Measurements from ENCODE around the gene TRNT1.

Gene TRNT1

DNA sequence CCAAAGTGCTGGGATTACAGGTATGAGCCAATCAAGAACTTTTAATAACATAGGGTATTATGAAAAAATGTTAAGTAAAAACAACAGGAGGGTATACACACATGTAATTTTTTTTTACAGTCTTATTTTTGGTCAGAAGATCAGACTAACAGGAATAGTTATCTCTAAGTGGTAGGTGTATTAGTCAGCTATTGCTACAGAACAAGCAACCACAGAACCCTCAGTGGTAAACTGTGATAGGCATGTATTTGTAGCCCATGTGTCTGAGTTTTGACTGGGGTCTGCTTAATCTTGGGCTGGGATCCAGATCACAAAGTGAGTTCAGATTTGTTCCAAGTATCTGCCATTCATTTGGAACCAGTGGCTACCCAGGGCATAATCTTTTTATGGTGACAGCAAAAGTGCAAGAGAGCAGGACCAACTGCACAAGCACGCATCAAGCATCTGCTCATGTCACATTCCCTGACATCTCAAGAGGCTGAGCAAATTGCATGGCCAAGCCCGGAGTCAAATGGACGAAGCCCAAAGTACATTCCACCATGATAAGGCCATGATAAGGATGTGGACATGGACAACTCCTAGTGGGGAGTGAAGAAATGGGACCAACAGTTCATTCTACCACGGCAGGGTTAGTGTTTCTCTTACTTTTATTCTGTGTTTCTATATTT is 13.6 kb upstream of the TRNT1 start:
- DNase-seq, result peak in 1 of 5 experiments; percentile 22

DNA sequence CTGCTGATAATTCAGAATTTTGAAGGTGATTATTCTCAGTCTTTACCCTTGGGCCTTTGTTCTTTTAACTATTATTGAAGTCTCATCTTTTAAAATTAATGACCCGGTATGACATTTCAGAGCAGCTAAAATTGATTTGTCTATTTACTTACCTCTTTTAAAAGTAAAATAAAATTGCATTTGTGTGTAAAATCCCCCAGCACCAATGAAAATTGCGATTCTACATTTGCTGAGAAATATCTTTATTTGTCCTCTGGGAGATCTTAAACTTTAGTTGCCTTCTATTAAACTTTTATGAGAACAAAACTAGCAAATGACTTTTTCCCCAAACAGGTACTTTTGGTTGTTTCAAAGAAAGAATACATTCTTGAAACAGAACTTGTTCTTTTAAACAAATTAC is 9.1 kb upstream of the TRNT1 start:
- DNase-seq, result no peak

DNA sequence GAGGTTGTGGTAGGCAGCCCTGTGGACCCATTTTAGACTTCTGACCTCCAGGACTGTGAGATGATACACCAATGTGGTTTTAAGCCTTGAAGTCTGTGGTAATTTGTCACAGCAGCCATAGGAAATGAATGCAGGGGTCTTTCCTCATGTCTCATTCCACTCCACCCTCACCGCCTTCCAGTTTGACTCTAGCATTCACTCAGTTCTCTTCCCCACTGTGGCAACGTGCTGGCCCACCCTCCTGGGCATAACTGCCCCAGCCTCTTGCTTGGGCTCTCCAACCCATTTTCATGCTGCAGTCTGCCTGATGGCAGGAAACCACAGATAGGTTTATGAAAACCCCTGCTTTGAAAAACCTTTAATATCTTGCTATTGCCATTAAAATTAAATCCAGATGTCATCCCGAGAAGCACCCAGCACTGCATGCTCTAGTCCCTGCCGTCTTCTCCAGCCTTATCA is 7.3 kb upstream of the TRNT1 start:
- peak in 1 of 5 experiments; percentile 45 for DNase-seq

DNA sequence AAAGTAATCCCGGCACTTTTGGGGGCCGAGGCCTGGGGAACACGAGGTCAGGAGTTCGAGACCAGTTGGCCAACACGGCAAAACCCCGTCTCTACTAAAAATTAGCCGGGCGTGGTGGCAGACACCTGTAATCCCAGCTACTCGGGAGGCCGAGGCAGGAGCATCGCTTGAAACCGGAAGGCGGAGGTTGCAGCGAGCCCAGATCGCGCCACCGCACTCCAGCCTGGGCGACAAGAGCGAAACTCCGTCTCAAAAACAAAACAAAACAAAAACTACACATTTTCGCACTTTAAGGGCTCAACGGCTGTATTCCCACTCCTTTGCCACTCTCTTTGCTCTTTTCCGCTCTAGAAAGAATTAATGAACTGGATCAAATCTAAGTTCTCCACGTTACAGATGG is 763 bp upstream of the TRNT1 start:
- no peak for DNase-seq

DNA sequence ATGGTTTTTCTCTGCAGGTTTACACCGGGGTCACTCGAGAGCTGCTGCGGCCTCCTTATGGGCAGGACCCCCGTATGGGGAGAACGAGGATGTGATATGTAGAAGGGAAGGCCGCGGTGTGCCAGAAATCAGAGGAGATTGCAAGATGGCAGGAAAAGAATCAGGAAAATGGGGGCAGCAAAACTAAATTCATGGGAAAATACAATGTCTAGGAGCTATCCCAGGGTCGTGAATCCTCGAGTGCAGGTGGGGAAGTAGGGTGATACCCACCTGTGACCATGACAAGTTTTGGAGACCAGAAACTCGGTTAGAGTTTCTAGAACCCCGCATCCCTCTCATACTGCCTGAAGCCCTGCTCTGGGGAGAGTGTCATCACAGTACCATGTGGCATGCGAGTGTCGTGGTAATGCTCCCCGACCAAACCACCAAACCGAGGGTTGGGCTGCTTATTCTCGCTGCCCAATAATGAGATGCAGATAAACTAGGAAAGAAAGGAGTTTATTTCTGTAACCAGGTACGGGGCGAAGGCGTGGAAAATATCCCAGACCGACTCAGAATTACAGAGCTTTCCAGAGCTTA is 781 bp downstream of the TRNT1 start:
- DNase-seq, result peak in 4 of 5 experiments; percentile 20 to 80 (median 27)

DNA sequence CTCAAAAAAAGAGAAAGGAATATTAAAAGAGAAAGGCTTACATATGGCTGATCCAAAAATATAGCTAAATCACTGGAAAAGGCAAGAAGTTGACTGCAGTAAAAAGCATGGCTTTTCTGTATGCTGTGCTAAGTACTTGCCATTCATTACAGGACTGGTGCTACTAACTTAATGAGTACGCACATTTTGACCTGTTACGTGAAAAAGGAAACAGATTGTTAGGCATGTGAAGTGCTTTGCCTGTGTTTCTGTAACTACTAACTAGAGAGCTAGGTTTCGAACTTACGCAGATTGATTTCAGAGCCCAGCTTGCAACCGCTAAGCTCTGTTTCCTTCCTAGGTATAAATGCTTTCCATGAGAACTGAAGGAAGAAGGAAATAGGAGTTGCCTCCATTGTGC is 2.8 kb downstream of the TRNT1 start:
- peak in 1 of 5 experiments; percentile 34 for DNase-seq

DNA sequence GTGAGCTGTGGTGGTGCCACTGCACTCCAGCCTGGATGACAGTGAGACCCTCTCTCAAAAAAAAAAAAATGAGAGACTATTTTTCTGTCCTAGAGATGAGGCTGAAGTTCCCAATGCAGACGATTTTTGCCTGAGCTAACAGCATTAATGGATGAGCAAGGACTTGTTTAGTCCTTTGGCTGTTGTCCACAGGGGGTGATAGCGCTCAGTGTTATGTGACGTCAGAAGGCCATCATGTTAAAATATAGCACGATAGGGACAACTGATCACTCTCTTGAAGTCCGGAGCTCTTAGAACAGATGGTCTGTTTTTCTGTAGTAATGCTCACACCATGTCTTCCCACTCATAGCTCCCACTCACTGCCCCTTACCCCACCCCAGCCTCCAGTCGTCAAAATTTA is 6.8 kb downstream of the TRNT1 start:
- DNase-seq, result no peak

DNA sequence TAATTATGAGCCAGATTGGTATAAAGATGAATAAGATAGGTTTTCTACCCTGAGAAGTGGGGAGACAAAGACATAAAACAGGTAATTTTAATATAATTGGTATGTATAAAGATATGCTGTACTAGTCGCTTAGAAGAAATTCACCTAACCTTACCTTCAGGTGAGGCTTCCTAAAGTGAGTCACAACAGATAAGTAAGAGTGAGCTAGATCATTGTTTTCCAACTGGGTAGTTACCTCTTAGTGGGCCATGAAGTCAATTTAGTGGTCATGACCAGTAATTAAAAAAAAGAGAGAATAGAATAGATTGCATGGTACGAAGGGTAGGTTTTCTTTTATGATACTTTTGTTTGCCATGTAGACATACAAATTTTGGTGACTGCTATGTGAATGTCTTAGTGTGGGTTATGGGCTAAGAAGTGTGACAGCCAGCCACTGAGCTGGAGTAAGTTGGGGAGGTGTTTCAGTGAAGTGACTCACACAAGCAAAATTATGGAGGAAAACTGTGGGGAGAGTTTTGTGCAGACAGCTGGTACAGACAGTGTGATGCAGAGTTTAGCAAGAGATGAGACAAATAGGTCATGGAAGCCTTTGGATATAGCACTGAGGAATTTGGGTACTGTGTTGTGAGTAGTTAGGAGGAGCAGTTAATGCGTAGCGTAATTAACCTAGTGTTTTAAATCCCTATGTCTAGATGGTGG is 8.2 kb downstream of the TRNT1 start:
- DNase-seq, result no peak

DNA sequence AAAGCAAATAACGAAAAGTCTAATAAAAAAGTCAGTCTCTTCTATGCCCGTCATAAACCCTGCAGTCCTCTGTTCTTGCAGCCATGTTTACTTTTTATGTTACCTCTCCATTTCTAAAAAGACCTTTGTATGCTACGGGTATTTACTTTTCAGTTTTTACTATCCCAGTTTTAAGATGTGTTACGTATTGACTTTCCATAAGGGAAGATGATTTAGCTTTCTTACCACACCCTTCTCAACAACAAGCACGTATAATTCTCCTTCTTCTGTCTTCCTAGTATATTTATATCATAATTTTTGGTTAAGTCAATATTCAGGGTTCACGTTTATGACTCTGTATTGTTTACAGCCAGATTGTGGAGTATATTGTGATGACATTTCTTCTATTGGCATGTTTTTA is 10.8 kb downstream of the TRNT1 start:
- DNase-seq, result no peak

DNA sequence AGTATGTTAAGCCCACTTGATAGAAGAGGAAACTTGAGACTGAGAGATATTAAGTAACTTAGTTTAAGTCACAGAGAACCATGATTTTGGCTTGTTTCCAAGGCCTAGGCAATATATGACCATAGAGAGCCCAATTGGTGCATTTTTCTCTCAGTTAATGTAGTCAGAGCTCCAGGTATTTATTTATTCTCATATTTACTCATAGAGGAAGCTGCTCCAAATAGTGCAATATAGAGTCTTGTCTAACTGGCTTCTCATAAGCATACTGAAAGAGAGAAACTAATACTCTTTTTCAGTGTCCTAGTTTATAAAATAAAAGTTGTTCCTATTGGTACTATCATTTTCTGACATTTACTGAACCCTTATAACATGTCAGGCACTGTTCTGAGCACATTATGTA is 15.2 kb downstream of the TRNT1 start:
- no peak for DNase-seq

DNA sequence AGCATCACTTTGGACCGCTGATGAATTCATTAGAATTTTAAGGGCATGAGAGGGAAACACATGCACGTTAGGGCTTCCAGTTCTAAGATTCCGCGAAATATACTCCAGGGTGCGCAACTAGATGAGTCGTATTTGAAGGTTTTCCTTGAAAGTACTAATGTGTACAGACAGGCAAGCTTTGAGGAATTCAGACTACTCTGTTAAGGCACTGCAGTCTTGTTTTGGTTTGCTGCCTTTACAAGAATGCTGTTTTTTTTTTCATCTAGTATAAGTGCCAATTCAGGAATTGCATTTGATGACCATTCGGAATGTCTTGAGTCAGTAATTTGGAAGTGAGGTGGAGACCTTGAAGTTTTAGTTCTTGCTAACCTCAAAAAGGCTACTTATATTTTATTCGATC is 19.1 kb downstream of the TRNT1 start:
- DNase-seq, result no peak

DNA sequence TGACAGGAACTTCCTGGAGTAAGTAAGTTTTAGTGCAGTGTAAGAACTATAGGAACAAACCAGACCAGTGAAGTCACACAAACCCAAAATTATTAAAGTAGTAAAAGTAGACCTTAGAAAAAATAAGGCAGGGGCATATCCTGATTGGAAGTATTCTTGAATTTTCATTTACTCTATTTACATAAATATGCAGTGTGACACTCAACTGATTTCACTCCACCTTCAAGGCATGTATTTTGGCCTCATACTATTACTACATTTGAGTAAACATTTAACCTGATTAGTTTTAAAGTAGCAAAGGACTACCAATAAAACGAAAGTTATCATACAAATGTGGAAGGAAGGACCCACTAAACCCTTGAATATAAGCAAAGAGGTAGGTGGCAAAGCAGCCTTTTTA is 22.8 kb downstream of the TRNT1 start:
- no peak for DNase-seq

DNA sequence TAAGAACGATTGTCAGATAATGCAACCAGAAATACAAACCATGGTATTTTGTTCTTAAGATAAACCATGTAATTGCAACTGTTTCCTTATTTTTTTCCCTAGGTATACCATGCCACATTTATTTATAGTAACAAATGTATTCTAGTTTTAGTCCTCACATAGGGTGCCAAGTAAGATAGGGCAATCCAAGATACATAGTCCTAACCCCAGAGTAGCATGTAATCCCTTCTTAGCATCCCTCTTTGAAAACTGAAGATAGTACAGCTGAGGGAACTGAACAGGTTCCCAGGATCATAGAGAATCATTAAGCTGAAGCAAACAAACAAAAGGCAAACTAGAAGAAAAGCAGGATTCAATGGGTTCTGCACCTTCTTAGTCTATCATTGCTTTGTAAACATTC is 24.8 kb downstream of the TRNT1 start:
- no peak for DNase-seq

DNA sequence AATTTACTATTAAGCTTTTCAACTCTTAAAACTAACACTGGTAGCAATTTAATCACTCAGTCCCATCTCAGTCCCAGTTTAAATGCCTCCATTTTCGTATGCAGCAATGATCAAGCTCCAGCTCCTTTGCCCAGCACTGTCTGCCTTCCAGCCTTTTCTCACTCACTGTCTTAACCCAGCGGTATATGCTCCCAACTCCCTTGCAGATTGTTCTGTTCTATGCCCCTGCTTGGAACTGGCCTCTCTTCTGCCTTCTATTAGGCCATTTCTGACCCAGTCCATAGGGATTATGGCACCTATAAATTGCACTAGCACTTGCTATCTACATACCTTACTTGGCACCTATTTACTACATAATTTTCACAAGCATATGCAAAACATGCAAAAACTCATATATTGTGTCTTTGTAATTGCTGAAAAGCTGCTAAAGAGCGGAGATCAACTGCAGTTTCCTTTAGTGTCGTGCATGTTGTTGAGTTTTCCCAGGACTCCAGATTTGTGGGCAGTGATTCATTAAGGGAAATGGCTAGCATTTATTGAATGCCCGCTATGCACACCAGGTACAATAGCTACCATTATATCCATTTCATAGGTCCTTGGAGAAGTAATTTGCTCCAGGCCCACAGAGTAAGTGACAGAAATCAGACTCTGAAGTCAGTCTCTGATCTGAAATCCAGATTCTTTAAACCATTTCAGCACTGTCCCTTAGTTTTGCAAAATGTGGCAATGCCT is 28.3 kb downstream of the TRNT1 start:
- no peak for DNase-seq

DNA sequence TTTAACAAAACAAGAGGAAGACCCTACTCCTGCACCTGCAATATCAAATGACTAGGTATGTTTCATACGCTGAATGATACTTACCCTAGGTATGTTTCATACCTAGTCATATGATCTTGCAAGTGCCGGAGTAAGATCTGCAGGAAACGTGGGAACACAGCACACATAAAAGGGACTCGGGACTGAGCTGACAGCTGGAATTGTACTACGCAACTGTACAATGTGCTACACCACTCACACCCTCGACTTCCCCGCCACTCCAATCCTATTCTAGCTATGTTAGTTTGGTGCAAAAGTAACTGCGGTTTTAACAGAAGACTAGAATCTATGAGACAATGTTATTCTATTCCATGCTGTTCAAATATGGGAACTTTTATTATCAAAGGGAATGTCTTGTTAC is 30.7 kb downstream of the TRNT1 start:
- DNase-seq, result no peak

DNA sequence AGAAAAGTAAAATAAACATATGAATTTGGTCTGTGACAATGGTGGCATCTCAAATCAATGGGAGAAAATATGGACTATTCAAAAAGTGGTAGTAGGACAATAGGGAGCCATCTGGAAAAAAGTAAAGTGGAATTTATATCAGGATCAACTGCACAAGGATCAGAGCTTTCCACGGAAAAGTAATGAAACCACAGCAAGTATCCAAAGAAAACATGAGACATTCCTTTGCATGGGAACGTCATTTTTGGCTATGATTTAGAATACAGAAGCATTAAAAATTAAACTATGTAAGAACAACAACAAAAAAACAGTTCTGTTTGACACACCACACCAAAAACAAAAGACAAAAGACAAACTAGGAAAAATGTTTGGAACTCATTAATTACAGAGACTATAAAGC is 34.1 kb downstream of the TRNT1 start:
- no peak for DNase-seq

DNA sequence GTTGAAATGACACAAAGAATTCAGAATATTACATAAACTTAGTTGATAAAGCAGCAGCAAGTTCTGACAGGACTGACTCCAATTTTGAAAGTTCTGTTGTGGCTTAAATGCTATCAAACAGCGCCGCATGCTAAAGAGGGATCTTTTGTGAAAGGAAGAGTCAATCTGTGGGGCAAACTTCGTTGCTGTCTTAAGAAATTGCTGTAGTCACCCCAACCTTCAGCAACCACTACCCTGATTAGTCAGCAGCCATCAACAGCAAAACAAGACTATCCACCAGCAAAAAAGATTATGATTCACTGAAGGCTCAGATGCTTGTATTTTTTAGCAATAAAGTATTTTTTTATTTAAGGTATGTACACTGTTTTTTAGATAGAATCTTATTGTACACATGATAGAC is 38.5 kb downstream of the TRNT1 start:
- DNase-seq, result peak in 1 of 5 experiments; percentile 34

DNA sequence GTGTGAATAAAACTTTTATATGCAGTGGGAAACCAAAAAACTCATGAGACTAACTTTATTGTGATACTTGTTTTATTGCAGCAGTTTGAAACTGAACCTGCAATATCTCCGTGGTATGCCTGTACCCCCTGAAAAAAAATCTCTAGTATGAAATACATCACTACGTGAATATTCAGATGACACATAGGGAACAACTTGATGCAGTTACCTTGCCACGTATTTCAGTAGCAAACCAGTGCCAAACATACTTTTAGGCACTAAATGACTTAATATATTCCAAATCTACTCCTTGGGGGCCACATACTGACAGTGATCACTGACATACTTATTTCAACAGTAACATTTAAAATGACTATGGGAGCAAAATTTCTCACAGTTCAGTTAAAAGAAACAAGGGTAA is 38.9 kb downstream of the TRNT1 start:
- DNase-seq, result no peak

DNA sequence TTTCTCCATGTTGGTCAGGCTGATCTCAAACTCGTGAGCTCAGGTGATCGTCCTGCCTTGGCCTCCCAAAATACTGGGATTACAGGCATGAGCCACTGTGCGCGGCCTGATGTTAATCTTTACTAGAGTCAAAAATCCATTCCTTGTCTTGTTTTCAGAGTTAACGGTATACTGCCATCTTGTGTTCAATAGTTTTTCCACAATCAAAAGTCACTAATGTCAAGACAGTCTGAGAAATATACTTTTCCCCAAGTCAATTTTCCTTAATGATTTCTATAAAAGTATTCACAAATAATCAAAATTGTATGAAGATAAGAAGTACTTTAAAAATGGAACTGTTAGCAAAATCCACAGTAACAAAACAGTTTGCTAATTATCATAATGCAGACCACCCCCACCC is 44.3 kb downstream of the TRNT1 start:
- DNase-seq, result peak in 2 of 5 experiments; percentile 16 to 52

DNA sequence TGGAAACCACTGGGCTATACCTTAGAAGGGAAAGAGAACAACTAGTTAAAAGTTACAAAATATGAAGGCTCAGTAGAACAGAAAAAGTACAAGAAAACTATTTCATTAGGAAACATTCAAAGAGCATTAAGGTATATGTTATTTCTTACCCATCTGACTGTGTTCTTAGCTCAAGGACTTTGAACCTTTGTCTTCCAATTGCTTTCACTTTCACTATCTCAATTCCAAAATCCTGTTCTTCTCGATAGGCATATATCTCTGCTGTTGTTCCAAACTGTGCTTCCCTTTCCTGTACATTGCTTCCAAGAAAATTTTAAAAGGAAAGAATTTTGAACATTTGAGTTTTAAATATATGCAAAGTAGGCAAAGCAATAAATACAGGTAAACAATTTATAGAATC is 45.9 kb downstream of the TRNT1 start:
- peak in 1 of 5 experiments; percentile 51 for DNase-seq

DNA sequence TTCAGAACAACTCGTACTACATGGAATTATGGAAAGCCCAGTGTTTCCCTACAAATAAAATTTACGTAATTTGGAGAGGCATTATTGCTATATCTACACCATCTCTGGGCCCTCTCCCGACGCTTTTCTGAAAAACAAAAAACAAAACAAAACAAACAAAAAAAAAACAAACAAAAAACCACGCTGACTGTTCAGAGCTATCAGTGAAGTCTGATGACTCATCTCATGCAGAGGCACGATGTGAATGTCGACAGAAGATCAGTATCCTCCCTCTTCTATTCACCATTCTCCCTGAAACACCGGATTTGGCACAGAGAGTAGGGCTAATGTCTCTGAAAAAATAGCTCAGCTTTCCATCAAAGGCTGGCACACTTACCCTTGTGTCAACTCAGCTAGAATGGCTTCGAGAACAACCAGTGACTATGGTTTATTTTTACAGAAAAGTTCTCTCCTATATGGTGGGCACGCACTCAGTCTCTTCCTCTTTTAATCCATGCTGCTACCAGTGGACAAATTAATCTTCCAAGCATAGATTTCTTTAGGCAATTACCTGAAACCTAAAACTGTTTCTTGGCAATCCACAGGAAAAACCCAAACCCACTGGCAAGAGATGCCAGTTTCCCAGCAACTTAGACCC is 51.2 kb downstream of the TRNT1 start:
- DNase-seq, result peak in 1 of 5 experiments; percentile 73

DNA sequence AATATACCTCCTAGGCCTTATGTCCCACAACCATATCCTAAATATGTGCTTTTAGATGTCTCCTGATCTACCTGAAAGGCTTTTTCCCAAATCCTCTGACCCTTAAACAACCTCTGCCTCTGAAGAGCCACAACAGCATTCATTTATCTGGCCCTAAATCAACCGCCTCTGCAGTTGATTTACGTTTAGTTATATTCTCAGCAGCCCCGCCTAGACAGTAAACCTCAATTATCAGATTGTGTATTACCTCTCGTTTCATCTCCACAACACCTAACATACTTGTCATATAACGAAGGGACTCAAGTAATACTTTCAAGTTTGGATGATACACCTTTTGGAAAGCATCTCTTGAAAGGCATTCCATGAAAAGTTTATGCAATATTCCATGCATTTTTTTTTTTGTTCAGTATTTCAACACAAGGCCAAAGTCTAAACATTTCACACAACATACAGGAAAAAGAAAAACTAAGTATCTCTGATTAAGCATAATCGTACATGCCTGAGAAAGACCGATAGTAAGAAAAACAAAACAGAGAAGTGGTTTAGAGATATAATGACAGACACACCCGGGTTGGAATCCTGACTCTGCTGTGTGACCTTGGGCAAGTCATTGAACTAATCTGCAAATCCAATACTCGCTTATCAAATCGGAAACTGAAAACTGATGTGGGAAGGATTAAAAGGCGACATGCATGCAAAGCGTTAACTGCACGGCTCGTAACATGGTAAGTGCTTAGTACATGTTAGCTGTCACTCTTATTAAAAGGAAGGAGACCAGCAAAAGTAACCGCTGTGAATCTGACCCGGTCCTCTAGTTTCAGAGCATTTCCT is 52.0 kb downstream of the TRNT1 start:
- peak in 1 of 5 experiments; percentile 61 for DNase-seq
